ENCODE results near the gene ADRB2. TPM values are rescaled to one million over a fixed set of nuclear protein-coding genes. Genes with fewer than 3 reads are reported as not detected.

The ADRB2 gene
- total and polyA plus RNA-seq, 2 of the 13 experiments (the other 11 are each of a cell fraction or from before 2014, with no cell fraction given): not detected

- TF ChIP-seq ZNF770 (CRISPR knock-in tag; IDR thresholded peaks at IDR 0.05): no peak
- TF ChIP-seq SNRNP70 (IDR thresholded peaks at IDR 0.05; ENCODE audit: low read depth, low read length): no peak
- TF ChIP-seq RFX5 (IDR thresholded peaks at IDR 0.05; ENCODE audit: low read depth, low read length): no peak
- TF ChIP-seq ZNF362 (CRISPR knock-in tag; IDR thresholded peaks at IDR 0.05; ENCODE audit: borderline replicate concordance): no peak
- TF ChIP-seq ZNF205 (CRISPR knock-in tag; IDR thresholded peaks at IDR 0.05): no peak
- no peak for TF ChIP-seq MXD1 (CRISPR knock-in tag; IDR thresholded peaks at IDR 0.05)
- no peak for TF ChIP-seq KDM2A (CRISPR knock-in tag; IDR thresholded peaks at IDR 0.05; ENCODE audit: borderline replicate concordance, low read depth)
- TF ChIP-seq ZNF570 (CRISPR knock-in tag; IDR thresholded peaks at IDR 0.05; ENCODE audit: borderline replicate concordance): no peak
- TF ChIP-seq ZMAT3 (CRISPR knock-in tag; conservative IDR thresholded peaks at IDR 0.05): no peak
- TF ChIP-seq REPIN1 (CRISPR knock-in tag; IDR thresholded peaks at IDR 0.05; ENCODE audit: borderline replicate concordance, low read depth): no peak
- no peak for TF ChIP-seq ZNF230 (CRISPR knock-in tag; IDR thresholded peaks at IDR 0.05)
- TF ChIP-seq GATAD1 (CRISPR knock-in tag; IDR thresholded peaks at IDR 0.05): no peak
- no peak for TF ChIP-seq PRPF4 (IDR thresholded peaks at IDR 0.05; ENCODE audit: low read depth, low read length, poor library complexity, severe bottlenecking)
Measured at GRCh38 chr5:148815578-148815977, 10.8 kb upstream of the ADRB2 start (continued).

All from HepG2 (cell line).